Loucy (cell line): ENCODE data around the gene CYSRT1.

Experiments
- H2AFZ ChIP-seq: fragments of 200-600 bp; sonication (generic); 2 replicates; pipeline ENCODE4 v1.6.0; 2016; ENCODE audit warnings: antibody characterized with exemption, mild to moderate bottlenecking, low read length, moderate library complexity
- H3F3A ChIP-seq: fragments of 200-600 bp; 2 replicates; pipeline ENCODE4 v1.6.0; 2016; ENCODE audit warnings: antibody characterized with exemption, low read depth, mild to moderate bottlenecking
- H3K27me3 ChIP-seq: fragments of 200-600 bp; sonication (generic); 2 replicates; pipeline ENCODE4 v1.6.1; 2014; ENCODE audit warnings: low read length, mild to moderate bottlenecking; ENCODE audit not compliant: insufficient read depth, poor library complexity, severe bottlenecking
- H3K36me3 ChIP-seq: fragments of 200-600 bp; sonication (generic); 2 replicates; pipeline ENCODE4 v1.6.1; 2016; ENCODE audit warnings: low read length; ENCODE audit not compliant: insufficient read depth
- H3K4me1 ChIP-seq: fragments of 200-600 bp; sonication (generic); 2 replicates; pipeline ENCODE4 v1.5.1; 2014; ENCODE audit warnings: low read length, mild to moderate bottlenecking; ENCODE audit not compliant: insufficient read depth, poor library complexity, severe bottlenecking
- H3K4me2 ChIP-seq: fragments of 200-600 bp; sonication (generic); 2 replicates; pipeline ENCODE4 v1.6.0; 2014; ENCODE audit warnings: antibody characterized with exemption, low read length, low read depth, mild to moderate bottlenecking; ENCODE audit not compliant: poor library complexity, severe bottlenecking
- H3K4me3 ChIP-seq: fragments of 200-600 bp; sonication (generic); 2 replicates; pipeline ENCODE4 v1.5.1; 2014; ENCODE audit warnings: low read length, mild to moderate bottlenecking, mixed read lengths; ENCODE audit not compliant: poor library complexity, severe bottlenecking
- H3K79me2 ChIP-seq: fragments of 200-600 bp; sonication (generic); 2 replicates; pipeline ENCODE4 v1.6.1; 2014; ENCODE audit warnings: low read length; ENCODE audit not compliant: insufficient read depth
- H3K9ac ChIP-seq: fragments of 200-600 bp; sonication (generic); 2 replicates; pipeline ENCODE4 v1.6.0; 2014; ENCODE audit warnings: mild to moderate bottlenecking, low read depth, low read length, moderate library complexity; ENCODE audit not compliant: poor library complexity, severe bottlenecking
- H3K9me2 ChIP-seq: fragments of 200-600 bp; sonication (generic); replicated peaks from 2 replicates; pipeline ENCODE4 v1.6.1; 2016; ENCODE audit warnings: low read depth, low read length, mixed read lengths
- H3K9me3 ChIP-seq: fragments of 200-600 bp; sonication (generic); 2 replicates; pipeline ENCODE4 v1.6.1; 2014; ENCODE audit warnings: mild to moderate bottlenecking, antibody characterized with exemption, low read length, low read depth; ENCODE audit not compliant: insufficient read depth
- H4K20me1 ChIP-seq: fragments of 200-600 bp; sonication (generic); 2 replicates; pipeline ENCODE4 v1.6.0; 2014; ENCODE audit warnings: antibody characterized with exemption, low read length, mild to moderate bottlenecking; ENCODE audit not compliant: insufficient read depth, poor library complexity, severe bottlenecking
- CTCF ChIP-seq: fragments of 200-600 bp; sonication (generic); conservative IDR thresholded peaks from 2 replicates; pipeline ENCODE4 v1.5.1; 2014; ENCODE audit warnings: mild to moderate bottlenecking, antibody characterized with exemption, low read length
- EZH2phosphoT487 ChIP-seq: fragments of 200-600 bp; IDR thresholded peaks from 2 replicates; pipeline ENCODE4 v1.6.1; 2018; ENCODE audit warnings: antibody characterized with exemption, mild to moderate bottlenecking, moderate library complexity, borderline replicate concordance

CYSRT1 gene

GRCh38 chr9:137225699-137226331, 841 bp downstream of the CYSRT1 start:
- Histone ChIP-seq H4K20me1 (no peaks in the 10 kb centered on the region), H3K4me3 (no peak overlapping the region), H3F3A (no peaks in the 10 kb centered on the region), H3K9me2 (no peaks in the 10 kb centered on the region), H3K36me3 (no peaks in the 10 kb centered on the region), H2AFZ (no peak overlapping the region), H3K79me2 (no peaks in the 10 kb centered on the region), H3K9me3 (no peaks in the 10 kb centered on the region), H3K27me3 (no peaks in the 10 kb centered on the region), H3K4me2 (peak overlapping the region; percentile 98), H3K4me1 (peaks cover 21% of the 10 kb centered on the region), H3K9ac (peak overlapping the region; percentile 97)
- TF ChIP-seq EZH2phosphoT487 (no peak), CTCF (no peak)

GRCh38 chr9:137226338-137227053, 1.5 kb downstream of the CYSRT1 start:
- Histone ChIP-seq H3K4me2 (no peak overlapping the region), H3K9me2 (no peaks in the 10 kb centered on the region), H3K9me3 (no peaks in the 10 kb centered on the region), H3K4me3 (no peak overlapping the region), H2AFZ (no peak overlapping the region), H3K9ac (peak overlapping the region; percentile 36), H3K36me3 (no peaks in the 10 kb centered on the region), H3K4me1 (peaks cover 21% of the 10 kb centered on the region), H4K20me1 (no peaks in the 10 kb centered on the region), H3K79me2 (no peaks in the 10 kb centered on the region), H3K27me3 (no peaks in the 10 kb centered on the region), H3F3A (no peaks in the 10 kb centered on the region)
- no peak for TF ChIP-seq EZH2phosphoT487
- no peak for TF ChIP-seq CTCF

GRCh38 chr9:137227054-137227852, 2.3 kb downstream of the CYSRT1 start, which contains the start of gene RNF224:
Gene RNF224 (plus strand): TSS chr9:137227502. CDS start chr9:137228336, 834 bp downstream.
- Histone ChIP-seq H4K20me1 (no peaks in the 10 kb centered on the region), H3K9ac (peak within 1 kb of the TSS; percentile 36), H3K4me3 (no peak within 1 kb of the TSS), H3K4me1 (peaks cover 21% of the 10 kb centered on the region), H3K9me2 (no peaks in the 10 kb centered on the region), H3K4me2 (no peak within 1 kb of the TSS), H2AFZ (no peak within 1 kb of the TSS), H3K36me3 (no peaks in the 10 kb centered on the region), H3K27me3 (no peaks in the 10 kb centered on the region), H3F3A (no peaks in the 10 kb centered on the region), H3K79me2 (no peaks in the 10 kb centered on the region), H3K9me3 (no peaks in the 10 kb centered on the region)
- no peak for TF ChIP-seq EZH2phosphoT487
- TF ChIP-seq CTCF: peak; percentile 89
